ENCODE measurements around the gene ADAMTS10. TPM values are rescaled to one million over a fixed set of nuclear protein-coding genes. Genes with fewer than 3 reads are reported as not detected.

The ADAMTS10 gene
- total and polyA plus RNA-seq, 2 of the 8 experiments (the other 6 are each of a cell fraction or from before 2014, with no cell fraction given), result 6.9 to 17.4 TPM

GRCh38 chr19:8576273-8576993 lies 34.1 kb downstream of the ADAMTS10 start (continued):
- TF ChIP-seq SUZ12 (IDR thresholded peaks at IDR 0.05; ENCODE audit: low read length), result no peak
- TF ChIP-seq EP300 (IDR thresholded peaks at IDR 0.05; ENCODE audit: borderline replicate concordance in 1 of 2, low read depth in 2 of 2, low read length in 2 of 2), result no peak
- no peak for TF ChIP-seq SRF (IDR thresholded peaks at IDR 0.05; ENCODE audit: low read depth, low read length)
- TF ChIP-seq TEAD4 (IDR thresholded peaks at IDR 0.05; ENCODE audit: low read depth, low read length), result no peak
- TF ChIP-seq TAF7 (optimal IDR thresholded peaks at IDR 0.05; ENCODE audit: borderline replicate concordance, low read depth, low read length), result no peak
